Osteocyte (in vitro differentiated cells): ENCODE results near the gene PRC1. TPM values are rescaled to one million over a fixed set of nuclear protein-coding genes. Genes with fewer than 3 reads are reported as not detected.

Source experiments
- DNase-seq: peaks from one replicate; pipeline ENCODE4 v3.0.0; 2021; ENCODE audit warnings: mixed read lengths; ENCODE audit not compliant: unreplicated experiment; ENCODE audit errors: extremely low spot score
- H3K27ac Mint-ChIP-seq: one replicate; pipeline ENCODE4 v1.8.0; 2021; ENCODE audit warnings: mild to moderate bottlenecking, mixed read lengths; ENCODE audit not compliant: unreplicated experiment
- H3K27me3 Mint-ChIP-seq: one replicate; pipeline ENCODE4 v1.8.0; 2021; ENCODE audit warnings: mixed read lengths; ENCODE audit not compliant: unreplicated experiment
- H3K36me3 Mint-ChIP-seq: one replicate; pipeline ENCODE4 v1.8.0; 2021; ENCODE audit warnings: mixed read lengths; ENCODE audit not compliant: unreplicated experiment
- H3K4me1 Mint-ChIP-seq: one replicate; pipeline ENCODE4 v1.8.0; 2021; ENCODE audit warnings: mixed read lengths; ENCODE audit not compliant: unreplicated experiment
- H3K4me3 Mint-ChIP-seq: one replicate; pipeline ENCODE4 v1.8.0; 2021; ENCODE audit warnings: mild to moderate bottlenecking, moderate library complexity, mixed read lengths; ENCODE audit not compliant: unreplicated experiment
- H3K9me3 Mint-ChIP-seq: one replicate; pipeline ENCODE4 v1.8.0; 2021; ENCODE audit warnings: mixed read lengths; ENCODE audit not compliant: unreplicated experiment
- CTCF ChIP-seq: fragments of 200-600 bp; sonication (generic); IDR thresholded peaks from 2 replicates; pipeline ENCODE4 v1.5.0; 2021; ENCODE audit warnings: antibody characterized with exemption, mild to moderate bottlenecking, moderate library complexity
- total RNA-seq: library from RNA; stranded (reverse); gene quantifications from 2 replicates; pipeline ENCODE4 v1.2.1, GENCODE V29; 2021

Gene PRC1
- total RNA-seq, 1 donor from 2014 or later: 33.9 TPM

- TF ChIP-seq CTCF: no peak
Observed at GRCh38 chr15:91007266-91007665, 12.9 kb upstream of the PRC1 start.

GRCh38 chr15:91001209-91001608 lies 6.9 kb upstream of the PRC1 start:
- no peak for TF ChIP-seq CTCF
- DNase-seq: no peak
- no peaks in the 10 kb centered on the region for H3K9me3 Mint-ChIP-seq
- H3K4me1 Mint-ChIP-seq: no peaks in the 10 kb centered on the region
- H3K36me3 Mint-ChIP-seq: peaks cover 34% of the 10 kb centered on the region
- no peak overlapping the region for H3K4me3 Mint-ChIP-seq
- no peak overlapping the region for H3K27ac Mint-ChIP-seq
- no peaks in the 10 kb centered on the region for H3K27me3 Mint-ChIP-seq

More at GRCh38 chr15:91007266-91007665, 12.9 kb upstream of the PRC1 start:
- no peaks in the 10 kb centered on the region for H3K27me3 Mint-ChIP-seq
- H3K4me1 Mint-ChIP-seq: no peaks in the 10 kb centered on the region
- no peak overlapping the region for H3K4me3 Mint-ChIP-seq
- H3K27ac Mint-ChIP-seq: no peak overlapping the region
- H3K36me3 Mint-ChIP-seq: peaks cover 27% of the 10 kb centered on the region
- no peak for DNase-seq
- no peaks in the 10 kb centered on the region for H3K9me3 Mint-ChIP-seq

- TF ChIP-seq CTCF: no peak
- no peaks in the 10 kb centered on the region for H3K9me3 Mint-ChIP-seq
- no peak overlapping the region for H3K4me3 Mint-ChIP-seq
Observed at GRCh38 chr15:90998737-90999136, 4.4 kb upstream of the PRC1 start.

GRCh38 chr15:90994059-90994416 lies 297 bp downstream of the PRC1 start:
- no peak for TF ChIP-seq CTCF
- peaks cover 31% of the 10 kb centered on the region for H3K4me1 Mint-ChIP-seq
- no peaks in the 10 kb centered on the region for H3K27me3 Mint-ChIP-seq
- peaks cover 13% of the 10 kb centered on the region for H3K36me3 Mint-ChIP-seq
- peak overlapping the region; percentile 100 for H3K27ac Mint-ChIP-seq
- peak overlapping the region; percentile 100 for H3K4me3 Mint-ChIP-seq
- DNase-seq: no peak
- no peaks in the 10 kb centered on the region for H3K9me3 Mint-ChIP-seq

More at GRCh38 chr15:90998737-90999136, 4.4 kb upstream of the PRC1 start:
- Mint-ChIP-seq H3K27me3 (no peaks in the 10 kb centered on the region), H3K27ac (no peak overlapping the region), H3K4me1 (peaks cover 10% of the 10 kb centered on the region), H3K36me3 (peaks cover 25% of the 10 kb centered on the region)
- DNase-seq: no peak

- Mint-ChIP-seq H3K27ac (peak overlapping the region; percentile 83), H3K27me3 (no peaks in the 10 kb centered on the region), H3K9me3 (no peaks in the 10 kb centered on the region), H3K4me1 (peaks cover 48% of the 10 kb centered on the region), H3K4me3 (peak overlapping the region; percentile 35), H3K36me3 (peaks cover 2% of the 10 kb centered on the region)
- no peak for DNase-seq
- TF ChIP-seq CTCF: no peak
Observed at GRCh38 chr15:90991587-90992285, 2.6 kb downstream of the PRC1 start.
